IMR-90 (cell line): ENCODE data around the gene DSCAML1.

Experiments
- CTCF ChIP-seq: conservative IDR thresholded peaks from 2 replicates; pipeline ENCODE4 v1.5.1; 2012; ENCODE audit warnings: mild to moderate bottlenecking, low read depth, low read length, improper control_type of control experiment
- MAFK ChIP-seq: IDR thresholded peaks from 2 replicates; pipeline ENCODE4 v1.6.1; 2012; ENCODE audit warnings: low read depth, low read length, improper control_type of control experiment
- NFE2L2 ChIP-seq: fragments of 150-350 bp; IDR thresholded peaks from 2 replicates; pipeline ENCODE4 v1.6.1; 2016; ENCODE audit warnings: low read depth, mild to moderate bottlenecking, low read length
- POLR2A ChIP-seq: IDR thresholded peaks from 2 replicates; pipeline ENCODE4 v1.6.1; 2012; ENCODE audit warnings: mild to moderate bottlenecking, low read depth, low read length
- RCOR1 ChIP-seq: IDR thresholded peaks from 2 replicates; pipeline ENCODE4 v1.6.1; 2012; ENCODE audit warnings: mild to moderate bottlenecking, low read length, improper control_type of control experiment; ENCODE audit not compliant: insufficient replicate concordance
- SMC3 ChIP-seq: fragments of 150-350 bp; IDR thresholded peaks from 2 replicates; pipeline ENCODE4 v1.6.1; 2016; ENCODE audit warnings: low read depth, mild to moderate bottlenecking, antibody characterized with exemption, low read length, moderate library complexity
- USF2 ChIP-seq: fragments of 150-350 bp; IDR thresholded peaks from 2 replicates; pipeline ENCODE4 v1.6.1; 2017; ENCODE audit warnings: mild to moderate bottlenecking, antibody characterized with exemption, low read length, low read depth

GRCh38 chr11:117738246-117738957, 58.6 kb downstream of the DSCAML1 start:
- TF ChIP-seq CTCF (no peak), RCOR1 (no peak), POLR2A (no peak), USF2 (no peak), SMC3 (no peak), NFE2L2 (no peak), MAFK (peak; percentile 56; the same call in 1 of the 2 replicates)
